ENCODE measurements around the gene KRTAP19-3.

DNA sequence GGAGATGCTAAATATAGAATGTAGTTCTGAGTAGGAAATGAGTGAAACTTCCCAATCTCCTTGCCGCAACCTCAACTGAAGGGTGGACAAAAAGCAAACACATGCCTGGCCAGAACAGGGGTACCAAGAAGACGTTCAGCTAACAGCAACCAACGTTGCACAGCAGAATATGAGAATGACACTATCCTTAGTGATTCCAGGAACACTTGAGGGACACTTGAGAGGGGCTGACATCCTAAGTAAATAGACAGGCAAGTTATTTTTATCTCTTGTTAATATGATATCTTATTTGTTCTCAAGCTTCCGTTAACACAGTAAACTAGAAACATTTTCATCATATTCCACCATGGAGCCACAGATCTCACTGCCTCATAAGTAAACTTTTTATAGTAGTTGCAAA, 12.6 kb downstream of the KRTAP19-3 start:
- TF ChIP-seq, protein P1, sequence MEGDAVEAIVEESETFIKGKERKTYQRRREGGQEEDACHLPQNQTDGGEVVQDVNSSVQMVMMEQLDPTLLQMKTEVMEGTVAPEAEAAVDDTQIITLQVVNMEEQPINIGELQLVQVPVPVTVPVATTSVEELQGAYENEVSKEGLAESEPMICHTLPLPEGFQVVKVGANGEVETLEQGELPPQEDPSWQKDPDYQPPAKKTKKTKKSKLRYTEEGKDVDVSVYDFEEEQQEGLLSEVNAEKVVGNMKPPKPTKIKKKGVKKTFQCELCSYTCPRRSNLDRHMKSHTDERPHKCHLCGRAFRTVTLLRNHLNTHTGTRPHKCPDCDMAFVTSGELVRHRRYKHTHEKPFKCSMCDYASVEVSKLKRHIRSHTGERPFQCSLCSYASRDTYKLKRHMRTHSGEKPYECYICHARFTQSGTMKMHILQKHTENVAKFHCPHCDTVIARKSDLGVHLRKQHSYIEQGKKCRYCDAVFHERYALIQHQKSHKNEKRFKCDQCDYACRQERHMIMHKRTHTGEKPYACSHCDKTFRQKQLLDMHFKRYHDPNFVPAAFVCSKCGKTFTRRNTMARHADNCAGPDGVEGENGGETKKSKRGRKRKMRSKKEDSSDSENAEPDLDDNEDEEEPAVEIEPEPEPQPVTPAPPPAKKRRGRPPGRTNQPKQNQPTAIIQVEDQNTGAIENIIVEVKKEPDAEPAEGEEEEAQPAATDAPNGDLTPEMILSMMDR (IDR thresholded peaks at IDR 0.05) = no peak
- TF ChIP-seq ZFX (IDR thresholded peaks at IDR 0.05; ENCODE audit: borderline replicate concordance) = no peak
